TTC549 (cell line): ENCODE measurements around the gene MTCL3.

ENCODE experiments used
- FAIRE-seq: peaks from 2 replicates; lab custom pipeline; 2012; peaks lifted over from hg19 to GRCh38; lab: Jason Lieb, UNC

Gene MTCL3

GRCh38 chr6:127423921-127424320 is 95.2 kb downstream of the MTCL3 start:
- FAIRE-seq: no peak
